Stomach smooth muscle (tissue), 2 donors: ENCODE results near the gene TMEM150A.
"Not testable (repeated sequence)": the region's sequence is repeated elsewhere in the genome, so short reads cannot be mapped to it uniquely, and the experiment has no call there.

Experiments used
- H3K27ac ChIP-seq: one replicate; pipeline ENCODE4 v1.7.0; 2013; ENCODE audit warnings: mild to moderate bottlenecking, low read length, inconsistent platforms
- H3K27me3 ChIP-seq, 2 donors: one replicate each; pipeline ENCODE4 v1.7.0; 2013; ENCODE audit warnings: low read length in 2 of 2; ENCODE audit not compliant: insufficient read depth in 2 of 2, control insufficient read depth in 1 of 2
- H3K36me3 ChIP-seq, 2 donors: one replicate each; pipeline ENCODE4 v1.7.0; 2013; ENCODE audit warnings: low read length in 2 of 2; ENCODE audit not compliant: control insufficient read depth in 2 of 2, insufficient read depth in 2 of 2
- H3K4me1 ChIP-seq: one replicate; pipeline ENCODE4 v1.7.0; 2013; ENCODE audit warnings: low read length; ENCODE audit not compliant: control insufficient read depth, insufficient read depth
- H3K4me3 ChIP-seq, 2 donors: one replicate each; pipeline ENCODE4 v1.7.0; 2013; ENCODE audit warnings: low read length in 2 of 2
- H3K9ac ChIP-seq, 2 donors: one replicate each; pipeline ENCODE4 v1.7.0; 2013; ENCODE audit warnings: low read length in 2 of 2, mild to moderate bottlenecking in 1 of 2
- H3K9me3 ChIP-seq, 2 donors: one replicate each; pipeline ENCODE4 v1.7.0; 2013; ENCODE audit warnings: low read length in 2 of 2; ENCODE audit not compliant: control insufficient read depth in 2 of 2
- donor health status: healthy.
- donor health status: Pancreatic carcinoma.

The TMEM150A gene

DNA sequence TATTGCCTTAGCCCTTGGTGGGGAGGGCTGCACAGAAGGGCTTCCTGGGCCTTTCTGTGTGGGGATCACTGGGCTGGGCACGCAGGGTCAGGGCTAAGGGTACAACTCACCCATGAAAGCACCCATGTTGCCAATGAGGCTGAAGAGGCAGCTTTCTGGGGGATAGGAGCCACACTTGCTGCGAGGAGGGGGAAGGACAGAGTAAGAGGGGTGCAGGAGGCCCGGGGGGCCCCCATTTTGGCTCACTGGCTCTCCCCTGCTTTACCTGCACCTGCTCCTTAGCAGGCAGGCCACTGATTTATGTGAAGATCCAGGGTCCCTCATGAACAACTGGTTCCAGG, 2.3 kb downstream of the TMEM150A start:
- H3K9ac ChIP-seq = no peak overlapping the region
- H3K36me3 ChIP-seq = peaks cover 9 to 17% of the 10 kb centered on the region in 2 donors
- H3K9me3 ChIP-seq = no peaks in the 10 kb centered on the region
- peaks cover 47% of the 10 kb centered on the region for H3K4me1 ChIP-seq
- no peaks in the 10 kb centered on the region for H3K27me3 ChIP-seq
- no peak overlapping the region for H3K4me3 ChIP-seq
- peak overlapping the region; percentile 73 for H3K27ac ChIP-seq

DNA sequence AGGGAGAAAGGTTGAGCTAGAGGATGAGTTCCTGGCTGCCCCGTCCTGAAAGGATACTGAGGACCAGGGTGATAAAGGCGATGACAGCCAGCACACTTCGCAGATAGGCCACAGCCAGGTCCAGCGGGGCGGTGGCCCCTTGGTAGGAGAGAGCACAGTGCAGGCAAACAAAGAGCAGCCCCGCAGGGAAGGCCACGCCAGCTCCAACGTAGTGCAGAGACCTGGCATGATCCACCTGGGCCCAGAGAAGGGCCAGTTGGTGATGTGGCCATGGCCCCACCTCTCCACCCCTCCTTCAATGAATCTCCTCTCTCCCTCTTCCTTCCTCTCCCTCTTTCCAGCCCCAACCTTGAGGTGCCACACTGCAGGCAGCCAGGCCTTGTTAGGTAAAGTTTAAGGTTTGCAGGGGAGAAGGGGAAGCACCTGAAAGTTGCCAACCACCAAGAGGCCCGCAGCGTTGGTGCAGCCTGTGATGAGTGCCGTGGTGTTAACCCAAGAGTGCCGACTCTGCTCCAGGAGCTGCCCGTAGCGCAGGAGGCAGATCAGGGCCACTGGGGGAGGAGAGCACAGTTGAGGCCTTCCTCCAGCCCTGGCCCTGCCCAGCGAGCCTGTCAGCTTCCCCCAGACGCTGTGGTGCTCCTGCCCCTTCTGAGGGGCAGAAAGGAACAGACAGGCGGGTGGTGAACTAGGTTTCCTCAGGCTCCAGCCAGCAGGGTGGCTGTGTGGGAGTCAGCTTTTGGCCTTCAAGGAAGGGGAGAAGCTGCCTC, 2.8 kb downstream of the TMEM150A start:
- no peaks in the 10 kb centered on the region for H3K9me3 ChIP-seq
- peaks cover 48% of the 10 kb centered on the region for H3K4me1 ChIP-seq
- H3K27me3 ChIP-seq = no peaks in the 10 kb centered on the region
- H3K36me3 ChIP-seq = peaks cover 9 to 17% of the 10 kb centered on the region in 2 donors
- no peak overlapping the region for H3K9ac ChIP-seq
- no peak overlapping the region for H3K27ac ChIP-seq
- no peak overlapping the region for H3K4me3 ChIP-seq

GRCh38 chr2:85598594-85599340, 3.7 kb downstream of the TMEM150A start:
- Histone ChIP-seq H3K4me3 (no peak overlapping the region), H3K9me3 (no peaks in the 10 kb centered on the region), H3K9ac (peak overlapping the region in 1 of 2 donors; percentile 5), H3K27ac (no peak overlapping the region), H3K27me3 (no peaks in the 10 kb centered on the region), H3K4me1 (peaks cover 47% of the 10 kb centered on the region), H3K36me3 (peaks cover 9 to 17% of the 10 kb centered on the region in 2 donors)

- peaks cover 42% of the 10 kb centered on the region for H3K4me1 ChIP-seq
- no peak overlapping the region for H3K9ac ChIP-seq
- H3K27me3 ChIP-seq = no peaks in the 10 kb centered on the region
- peak overlapping the region in 1 of 2 donors; percentile 98 for H3K4me3 ChIP-seq
- H3K36me3 ChIP-seq = peaks cover 9 to 17% of the 10 kb centered on the region in 2 donors
- no peak overlapping the region for H3K27ac ChIP-seq
- no peaks in the 10 kb centered on the region for H3K9me3 ChIP-seq
Measured at GRCh38 chr2:85597241-85597640, 5.3 kb downstream of the TMEM150A start.

DNA sequence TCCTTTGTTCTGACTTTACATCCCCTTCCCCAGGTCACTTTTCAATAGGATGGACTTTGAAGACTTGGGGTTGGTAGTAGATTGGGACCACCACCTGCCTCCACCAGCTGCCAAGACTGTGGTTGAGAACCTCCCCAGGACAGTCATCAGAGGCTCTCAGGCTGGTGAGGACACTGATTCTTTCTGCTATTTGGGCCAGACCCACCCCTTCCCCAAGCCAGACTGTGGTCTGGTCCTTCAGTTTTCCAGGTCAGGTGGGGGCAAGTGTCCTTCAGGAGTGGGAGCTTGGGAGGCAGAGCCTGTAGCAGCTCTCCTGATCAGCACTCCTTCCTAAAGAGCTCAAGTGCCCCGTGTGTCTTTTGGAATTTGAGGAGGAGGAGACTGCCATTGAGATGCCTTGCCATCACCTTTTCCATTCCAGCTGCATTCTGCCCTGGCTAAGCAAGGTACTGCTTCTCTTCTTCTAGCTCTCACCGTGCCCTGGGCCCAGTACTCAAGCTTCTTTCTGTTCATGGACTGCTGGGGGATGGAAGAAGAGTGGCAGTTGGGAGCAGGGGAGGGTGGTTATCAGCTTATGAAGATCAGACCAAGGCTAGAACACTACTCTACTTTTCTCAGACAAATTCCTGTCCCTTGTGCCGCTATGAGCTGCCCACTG, 5.9 kb downstream of the TMEM150A start:
- peak overlapping the region; percentile 89 to 96 for H3K9ac ChIP-seq
- no peaks in the 10 kb centered on the region for H3K9me3 ChIP-seq
- peak overlapping the region; percentile 86 to 98 for H3K4me3 ChIP-seq
- H3K27ac ChIP-seq = peak overlapping the region; percentile 92
- H3K36me3 ChIP-seq = peaks cover 9 to 17% of the 10 kb centered on the region in 2 donors
- H3K4me1 ChIP-seq = peaks cover 38% of the 10 kb centered on the region
- no peaks in the 10 kb centered on the region for H3K27me3 ChIP-seq

GRCh38 chr2:85596026-85596333, 6.5 kb downstream of the TMEM150A start:
- Histone ChIP-seq H3K4me3 (peak overlapping the region; percentile 86 to 98), H3K9ac (peak overlapping the region; percentile 89 to 96), H3K4me1 (peaks cover 38% of the 10 kb centered on the region), H3K36me3 (peaks cover 9 to 17% of the 10 kb centered on the region in 2 donors), H3K27ac (peak overlapping the region; percentile 92), H3K27me3 (no peaks in the 10 kb centered on the region), H3K9me3 (no peaks in the 10 kb centered on the region)

- no peaks in the 10 kb centered on the region for H3K27me3 ChIP-seq
- peaks cover 38% of the 10 kb centered on the region for H3K4me1 ChIP-seq
- peak within 1 kb of the TSS; percentile 92 for H3K27ac ChIP-seq
- peaks cover 9 to 17% of the 10 kb centered on the region in 2 donors for H3K36me3 ChIP-seq
- H3K4me3 ChIP-seq = peak within 1 kb of the TSS; percentile 86 to 98
- no peaks in the 10 kb centered on the region for H3K9me3 ChIP-seq
- peak within 1 kb of the TSS; percentile 89 to 96 for H3K9ac ChIP-seq
Measured at GRCh38 chr2:85595301-85596025, 7.0 kb downstream of the TMEM150A start, which contains the start of gene RNF181. Gene RNF181 (plus strand): TSS chr2:85595745. CDS start chr2:85595764, 19 bp downstream.

- peak overlapping the region; percentile 64 to 80 for H3K9ac ChIP-seq
- no peaks in the 10 kb centered on the region for H3K9me3 ChIP-seq
- peaks cover 9 to 15% of the 10 kb centered on the region in 2 donors for H3K36me3 ChIP-seq
- peak overlapping the region; percentile 86 to 98 for H3K4me3 ChIP-seq
- H3K27me3 ChIP-seq = no peaks in the 10 kb centered on the region
- H3K4me1 ChIP-seq = peaks cover 43% of the 10 kb centered on the region
- peak overlapping the region; percentile 92 for H3K27ac ChIP-seq
Measured at GRCh38 chr2:85594715-85595300, 7.7 kb downstream of the TMEM150A start.

DNA sequence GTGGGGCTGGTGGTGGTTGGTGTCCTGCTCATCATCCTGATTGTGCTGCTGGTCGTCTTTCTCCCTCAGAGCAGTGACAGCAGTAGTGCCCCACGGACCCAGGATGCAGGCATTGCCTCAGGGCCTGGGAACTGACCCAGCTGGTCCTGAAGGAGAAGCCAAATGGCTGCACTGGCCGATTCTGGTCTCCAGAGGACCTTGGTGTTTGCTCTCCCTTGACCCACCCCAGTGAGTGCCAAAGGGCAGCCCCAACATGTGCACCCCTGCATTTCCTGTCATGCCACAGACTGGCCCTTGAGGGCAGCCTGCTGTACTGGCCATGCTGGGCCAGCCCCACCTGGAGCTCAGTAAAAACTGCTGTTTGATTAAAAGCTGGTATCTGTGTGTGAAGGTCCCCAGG, 9.5 kb downstream of the TMEM150A start:
- Histone ChIP-seq H3K9ac (no peak overlapping the region), H3K27ac (no peak overlapping the region), H3K9me3 (no peaks in the 10 kb centered on the region), H3K36me3 (peaks cover 6 to 12% of the 10 kb centered on the region in 2 donors), H3K4me1 (peaks cover 53% of the 10 kb centered on the region), H3K27me3 (no peaks in the 10 kb centered on the region), H3K4me3 (no peak overlapping the region)

DNA sequence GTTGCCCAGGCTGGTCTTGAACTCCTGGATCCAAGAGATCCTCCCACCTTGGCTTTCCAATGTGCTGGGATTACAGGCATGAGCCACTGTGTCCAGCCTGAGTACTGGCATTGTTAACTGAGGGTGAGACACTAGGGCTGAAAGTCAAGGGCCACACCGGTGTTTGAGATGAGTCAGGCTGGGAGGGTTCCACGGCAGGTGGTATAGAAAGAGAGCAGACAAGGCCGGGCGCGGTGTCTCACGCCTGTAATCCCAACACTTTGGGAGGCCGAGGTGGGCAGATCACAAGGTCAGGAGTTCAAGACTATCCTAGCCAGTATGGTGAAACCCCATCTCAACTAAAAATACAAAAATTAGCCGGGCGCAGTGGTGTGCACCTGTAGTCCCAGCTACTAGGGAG, 10.2 kb downstream of the TMEM150A start:
- H3K4me3 ChIP-seq, H3K27me3 ChIP-seq, H3K36me3 ChIP-seq, H3K9ac ChIP-seq, H3K27ac ChIP-seq, H3K9me3 ChIP-seq: not testable (repeated sequence)
- H3K4me1 ChIP-seq = peaks cover 53% of the 10 kb centered on the region
